GM19468 (cell line): Measurements from ENCODE around the gene EYA2.

Source experiments
- ATAC-seq: cut with Tn5 transposase; IDR thresholded peaks from one replicate; pipeline ENCODE4 v1.9.1; 2021; ENCODE audit warnings: mild to moderate bottlenecking, moderate library complexity, moderate number of reproducible peaks; ENCODE audit not compliant: unreplicated experiment; ENCODE audit errors: extremely low read depth

Gene EYA2

DNA sequence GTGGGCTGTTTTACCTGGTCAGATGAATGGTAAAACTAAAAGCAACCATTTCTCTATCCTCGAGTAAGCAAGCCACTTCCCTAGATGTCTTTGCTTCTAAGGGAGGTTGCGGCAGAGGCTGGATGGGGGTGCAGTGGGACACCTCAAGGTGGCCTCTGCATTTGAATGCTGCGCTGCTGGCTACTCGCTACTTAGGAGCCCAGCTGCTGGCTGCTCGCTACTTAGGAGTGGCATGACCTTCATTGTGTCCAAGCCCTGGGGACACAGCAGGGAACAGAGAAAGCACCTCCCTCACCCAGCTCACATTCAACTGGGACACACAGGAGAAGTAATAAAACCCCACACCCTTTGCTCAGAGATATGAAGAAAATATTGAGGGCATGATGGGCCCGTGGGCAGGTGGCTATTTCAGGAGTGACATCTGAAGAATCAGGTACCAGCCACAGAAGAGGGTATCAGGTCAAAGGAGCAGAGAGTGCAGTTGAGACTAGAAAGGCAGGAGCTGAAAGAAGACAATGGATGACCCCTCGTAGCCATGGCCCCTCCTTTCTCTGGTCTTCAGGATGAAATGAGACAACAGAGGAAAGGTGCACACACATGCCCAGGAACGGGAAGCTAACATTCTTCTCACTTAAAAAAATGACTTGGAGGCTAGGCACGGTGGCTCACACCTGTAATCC, 312.5 kb downstream of the EYA2 start:
- no peak for ATAC-seq

DNA sequence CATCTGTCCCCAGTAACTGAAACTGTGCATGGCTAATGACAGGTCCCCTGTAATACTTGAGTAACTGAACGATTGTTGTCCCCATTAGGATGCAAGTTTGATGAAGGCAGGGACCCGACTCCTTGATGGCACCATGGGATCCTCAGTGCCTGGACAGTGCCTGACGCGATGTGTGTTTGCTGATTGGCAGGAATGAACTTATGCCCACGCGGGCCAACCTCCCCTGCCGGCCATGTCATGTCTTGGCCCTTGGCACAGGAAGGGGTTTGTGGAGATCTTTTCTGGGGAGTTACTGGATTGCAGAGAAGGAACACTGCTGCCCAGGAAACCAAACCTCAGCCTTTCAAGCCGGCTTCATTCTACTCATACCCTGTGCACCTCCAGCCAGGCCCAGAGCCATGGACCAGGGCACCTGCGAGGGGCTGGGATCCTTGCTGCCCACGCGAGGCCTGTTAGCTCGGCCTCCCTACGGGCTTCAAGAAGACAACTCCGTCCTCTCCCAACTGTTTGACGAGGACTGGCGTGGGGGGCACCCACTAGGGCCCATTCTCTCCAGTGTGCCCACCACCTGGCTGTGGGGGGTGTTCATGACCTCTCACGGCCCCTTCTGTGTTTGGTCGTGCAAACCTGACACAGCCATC, 314.0 kb downstream of the EYA2 start:
- ATAC-seq: no peak

DNA sequence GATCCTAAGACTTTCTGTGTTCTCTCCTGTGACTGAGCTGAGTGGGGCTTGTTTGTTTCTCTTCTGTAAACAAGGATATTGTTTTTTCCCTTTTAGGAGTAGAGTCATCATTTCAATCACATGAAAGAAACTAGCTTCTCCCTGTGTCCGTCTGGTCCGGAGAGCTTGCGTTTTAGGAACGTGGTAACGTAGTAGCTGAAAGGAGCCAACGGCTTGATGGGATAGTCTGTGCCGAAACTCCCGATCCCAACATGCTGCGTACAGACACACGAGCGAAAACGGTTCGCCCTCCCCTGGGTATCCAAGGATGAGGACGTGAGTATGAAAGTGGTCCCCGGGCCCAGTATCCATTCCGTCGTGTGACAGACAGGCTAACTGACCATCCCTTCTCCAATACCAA, 315.3 kb downstream of the EYA2 start:
- no peak for ATAC-seq

DNA sequence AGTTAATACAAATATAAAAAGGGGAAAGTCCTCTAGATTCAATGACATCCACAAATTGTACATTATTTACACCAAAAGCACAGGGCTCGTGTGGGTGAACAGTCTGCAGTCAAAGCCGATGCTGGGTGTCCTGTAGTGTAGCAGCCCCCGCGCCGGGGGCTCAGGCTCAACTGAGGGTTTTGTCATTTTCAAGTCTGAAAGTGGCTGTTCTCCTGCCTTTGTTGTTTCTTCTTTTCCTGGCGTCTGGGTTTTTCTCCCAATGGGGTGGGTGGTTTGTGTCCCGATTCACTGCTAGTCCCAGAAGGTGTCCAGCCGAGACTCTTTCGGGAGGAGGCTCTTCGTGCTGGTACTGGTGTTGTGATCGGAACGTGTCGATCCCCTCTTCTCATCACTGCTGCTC, 315.8 kb downstream of the EYA2 start:
- ATAC-seq: no peak

DNA sequence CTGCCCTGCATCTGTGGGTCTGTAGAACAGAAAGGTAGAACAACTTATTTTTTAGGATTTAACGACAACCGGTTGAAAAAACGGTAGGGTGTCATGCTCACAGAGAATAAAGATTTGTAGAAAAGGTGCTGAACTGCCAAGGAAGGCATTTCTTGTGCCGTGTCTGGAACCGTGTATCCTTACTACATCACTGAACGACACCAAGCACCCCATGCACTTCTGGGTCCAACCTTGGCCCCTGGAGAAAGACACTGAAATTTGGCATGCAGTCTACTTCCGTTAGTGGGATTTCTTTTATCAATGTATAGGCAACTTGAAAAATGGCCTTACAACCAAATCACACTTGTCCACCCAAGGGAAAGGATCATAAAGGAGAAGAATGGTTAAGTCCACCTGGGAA, 316.4 kb downstream of the EYA2 start:
- no peak for ATAC-seq

GRCh38 chr20:47212606-47213207, 318.1 kb downstream of the EYA2 start:
- no peak for ATAC-seq

GRCh38 chr20:47213966-47214365, 319.3 kb downstream of the EYA2 start:
- ATAC-seq: no peak

- ATAC-seq: no peak
These were observed 321.2 kb downstream of the EYA2 start for GRCh38 chr20:47215653-47216397.

DNA sequence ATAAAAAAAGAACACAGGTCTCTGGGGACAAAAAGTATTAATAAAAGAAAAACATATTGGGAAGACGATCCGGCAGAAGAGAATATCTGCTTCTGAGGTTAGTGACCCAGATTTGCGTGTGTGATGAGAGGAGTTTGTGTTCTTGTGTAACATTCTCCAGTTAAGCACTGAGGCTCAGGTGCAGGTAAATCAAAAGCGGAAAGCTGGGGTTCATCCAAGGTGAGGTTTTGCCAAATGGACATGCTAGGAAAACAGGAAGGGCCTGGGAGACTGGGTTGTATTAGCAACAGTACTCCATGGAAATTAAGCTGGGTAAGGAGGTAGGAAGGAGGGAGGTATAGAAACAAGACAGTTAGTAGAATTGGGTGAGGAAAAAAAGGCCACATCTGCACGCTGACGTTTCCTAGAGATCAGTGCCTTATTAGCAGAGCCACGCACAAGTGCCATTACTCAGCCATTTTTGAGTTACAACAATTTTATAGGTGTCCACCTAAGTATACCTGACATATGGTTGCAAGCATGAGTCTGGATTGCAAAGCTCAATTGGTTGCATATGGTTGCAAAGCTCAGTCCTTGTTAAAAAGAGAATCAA, 322.3 kb downstream of the EYA2 start:
- no peak for ATAC-seq

DNA sequence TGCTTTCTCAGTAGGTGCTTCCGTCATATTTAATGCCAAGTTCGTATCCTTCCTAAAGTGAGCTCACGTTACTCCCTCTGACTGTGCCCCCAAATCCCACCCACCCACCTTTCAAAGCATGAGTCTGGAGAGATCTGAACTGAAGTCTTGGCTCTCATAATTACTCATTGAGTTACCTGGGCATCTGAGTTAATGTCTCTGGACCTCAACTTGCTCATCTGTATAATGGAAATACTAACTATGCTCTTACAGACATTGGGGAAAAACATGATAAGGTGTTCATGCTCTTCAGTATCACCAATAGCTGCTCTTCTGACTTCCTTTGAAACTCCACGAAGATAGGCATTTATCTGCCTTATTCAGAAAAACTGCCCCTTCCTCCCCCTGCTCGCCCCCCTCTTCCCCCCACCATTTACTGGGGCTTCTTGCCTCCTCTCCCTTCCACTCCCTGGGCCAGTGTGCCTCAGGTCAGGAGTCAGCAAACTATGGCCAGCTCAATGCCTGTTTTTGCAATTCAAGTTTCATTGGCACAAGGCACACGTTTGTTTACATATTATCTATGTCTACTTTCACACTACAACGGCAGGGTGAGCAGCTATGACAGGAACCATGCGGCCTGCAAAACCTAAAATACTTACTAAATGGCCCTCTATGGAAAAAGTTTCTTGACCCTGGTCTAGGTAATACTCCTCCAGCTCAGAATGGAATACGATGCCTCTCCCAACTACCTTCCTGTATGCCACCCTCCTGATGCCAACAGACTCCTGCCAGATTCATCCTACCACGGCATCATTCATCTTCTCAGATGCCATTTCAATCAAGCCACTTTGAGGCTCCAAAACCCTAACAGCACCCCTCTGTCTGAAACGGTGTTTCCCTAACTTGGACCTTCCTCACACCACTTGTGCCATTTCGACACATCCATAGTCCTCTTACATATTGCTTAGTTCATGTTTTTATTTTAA, 323.1 kb downstream of the EYA2 start:
- ATAC-seq: no peak

DNA sequence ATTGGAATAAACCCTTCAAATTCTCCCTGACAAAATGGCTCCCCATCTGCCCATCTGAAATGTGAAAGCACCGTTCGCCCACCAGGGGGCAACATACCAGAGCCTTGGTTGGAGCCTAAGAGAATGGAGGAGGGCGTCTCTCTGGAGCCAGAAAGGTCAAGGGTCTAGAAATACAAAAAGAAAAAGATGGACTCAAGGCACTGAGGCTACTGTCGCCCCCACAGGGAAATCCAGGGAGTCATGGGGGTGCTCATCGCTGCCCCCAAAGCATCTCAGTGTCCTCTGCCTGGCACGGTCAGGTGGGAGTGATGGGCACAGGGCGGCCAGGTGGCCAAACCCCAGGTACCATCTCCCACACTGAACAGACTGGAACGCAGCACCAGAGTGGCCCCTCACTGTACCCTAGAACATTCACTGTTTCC, 325.5 kb downstream of the EYA2 start:
- ATAC-seq: no peak

- no peak for ATAC-seq
These were observed 326.5 kb downstream of the EYA2 start for GRCh38 chr20:47221036-47221625.

GRCh38 chr20:47222468-47223119, 328.0 kb downstream of the EYA2 start:
- ATAC-seq: no peak

- ATAC-seq: no peak
These were observed 329.3 kb downstream of the EYA2 start for GRCh38 chr20:47223896-47224295.

- no peak for ATAC-seq
These were observed 329.7 kb downstream of the EYA2 start for GRCh38 chr20:47224300-47224791.

- no peak for ATAC-seq
These were observed 330.2 kb downstream of the EYA2 start for GRCh38 chr20:47224857-47225256.

DNA sequence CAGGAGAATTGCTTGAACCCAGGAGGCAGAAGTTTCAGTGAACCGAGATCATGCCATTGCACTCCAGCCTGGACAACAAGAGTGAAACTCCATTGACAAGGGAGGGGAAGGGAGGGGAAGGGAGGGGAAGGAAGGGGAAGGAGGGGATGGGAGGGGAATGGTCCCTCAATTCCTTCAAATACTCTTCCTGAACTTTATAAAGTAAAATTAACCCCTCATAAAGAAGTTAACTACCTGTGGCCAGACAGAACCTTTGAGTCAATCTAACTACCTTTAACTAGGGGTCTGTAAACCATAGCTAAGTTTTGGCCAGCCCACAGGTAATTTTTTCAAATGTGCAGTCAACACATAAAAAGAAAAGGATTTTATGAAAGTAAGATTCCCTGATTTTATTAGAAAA, 330.8 kb downstream of the EYA2 start:
- no peak for ATAC-seq

GRCh38 chr20:47227119-47227518, 332.5 kb downstream of the EYA2 start:
- ATAC-seq: no peak
